Occipital lobe (tissue), 2 donors: Measurements from ENCODE around the gene SYK. TPM values are rescaled to one million over a fixed set of nuclear protein-coding genes. Genes with fewer than 3 reads are reported as not detected.
"Not testable (repeated sequence)": the region's sequence is repeated elsewhere in the genome, so short reads cannot be mapped to it uniquely, and the experiment has no call there.

Experiments
- DNase-seq: peaks from one replicate; lab custom pipeline; 2025; lab: John Stamatoyannopoulos, UW
- total RNA-seq: library from RNA; depleted of rRNA; stranded (reverse); fragments of >200 nt; gene quantifications from one replicate; pipeline ENCODE4 v1.2.3, GENCODE V29; 2014

Gene SYK
- total RNA-seq, 1 donor from 2014 or later = 1.9 TPM

DNA sequence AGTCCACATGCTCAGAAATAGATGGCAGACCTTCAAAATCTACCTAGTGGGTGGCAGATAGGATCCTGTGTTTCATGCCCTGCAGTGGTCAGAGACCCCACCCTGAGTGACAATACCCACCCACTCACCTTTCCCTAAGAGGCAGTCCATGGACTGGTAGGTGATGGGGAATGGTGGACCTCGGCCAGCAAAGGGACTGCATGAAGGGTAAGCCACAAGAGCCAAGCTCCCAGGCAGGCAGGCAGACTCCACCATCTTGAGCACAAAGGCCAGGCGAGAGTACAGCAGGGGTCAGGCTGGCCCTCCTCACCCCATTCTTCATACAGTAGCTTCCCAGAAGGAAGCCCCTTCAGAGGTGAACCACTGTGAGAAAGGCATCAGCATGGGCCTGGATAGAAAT lies 78.4 kb downstream of the SYK start:
- DNase-seq = no peak

- DNase-seq = no peak
Observed at GRCh38 chr9:90880669-90881068, 79.0 kb downstream of the SYK start.

DNA sequence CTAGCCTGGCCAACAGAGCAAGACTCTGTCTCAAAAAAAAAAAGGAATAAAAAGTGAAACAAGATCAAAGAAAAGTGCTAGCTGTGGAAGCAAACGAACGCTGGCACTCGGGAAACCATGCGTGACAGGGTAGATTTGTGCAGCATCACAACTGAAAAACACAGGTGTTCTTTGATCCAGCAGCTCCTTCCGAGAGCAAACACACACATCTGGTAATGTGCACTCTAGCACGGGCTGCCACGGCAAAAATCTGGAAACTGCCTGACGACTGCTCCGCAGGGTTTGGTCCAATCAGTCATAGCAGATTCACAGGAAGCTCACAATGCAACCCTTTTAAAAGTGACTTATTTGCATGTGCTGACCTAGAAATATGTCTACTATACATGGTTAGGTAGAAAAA lies 80.0 kb downstream of the SYK start:
- DNase-seq = no peak

GRCh38 chr9:90882991-90883600 lies 81.5 kb downstream of the SYK start:
- DNase-seq = no peak

DNA sequence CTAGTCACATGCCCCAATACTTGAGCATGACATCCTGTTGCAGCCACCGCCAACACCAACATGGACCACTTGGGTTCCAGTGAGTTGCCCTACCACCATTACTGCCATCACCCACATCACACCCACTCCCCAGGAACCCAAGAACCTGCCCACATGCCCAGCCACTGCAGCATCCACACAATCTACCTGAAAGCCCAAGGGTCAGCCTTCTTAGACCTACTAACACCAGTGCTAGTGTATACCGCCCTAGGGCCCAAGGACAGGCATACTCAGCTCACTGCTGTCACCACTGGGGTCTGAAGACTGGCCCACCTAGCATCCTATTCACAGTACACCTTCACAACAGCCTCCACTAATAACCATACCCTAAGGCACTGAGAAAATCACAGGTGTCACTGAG lies 82.0 kb downstream of the SYK start:
- no peak for DNase-seq

- no peak for DNase-seq
Observed at GRCh38 chr9:90884178-90884577, 82.6 kb downstream of the SYK start.

GRCh38 chr9:90886868-90887267 lies 85.2 kb downstream of the SYK start:
- not testable (repeated sequence) for DNase-seq

DNA sequence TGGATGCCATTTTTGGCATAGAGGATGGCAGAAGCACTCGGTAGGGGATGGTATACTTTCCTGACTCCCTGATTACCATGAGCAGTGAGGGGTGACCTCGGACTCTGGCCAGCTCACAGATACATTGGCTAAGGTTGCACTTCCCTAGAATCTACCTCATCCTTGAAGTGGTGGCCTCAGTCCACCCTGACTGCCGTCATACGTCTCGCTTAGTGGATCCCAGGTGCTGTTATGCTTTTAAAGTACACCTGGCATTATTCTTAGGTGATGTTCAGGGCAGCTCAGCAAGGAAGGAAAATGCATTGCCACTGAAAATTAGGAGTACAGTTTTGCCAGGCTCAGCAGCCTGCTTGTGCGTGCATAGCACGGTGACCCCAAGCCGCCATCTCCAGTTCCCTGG lies 87.3 kb downstream of the SYK start:
- DNase-seq = no peak

DNA sequence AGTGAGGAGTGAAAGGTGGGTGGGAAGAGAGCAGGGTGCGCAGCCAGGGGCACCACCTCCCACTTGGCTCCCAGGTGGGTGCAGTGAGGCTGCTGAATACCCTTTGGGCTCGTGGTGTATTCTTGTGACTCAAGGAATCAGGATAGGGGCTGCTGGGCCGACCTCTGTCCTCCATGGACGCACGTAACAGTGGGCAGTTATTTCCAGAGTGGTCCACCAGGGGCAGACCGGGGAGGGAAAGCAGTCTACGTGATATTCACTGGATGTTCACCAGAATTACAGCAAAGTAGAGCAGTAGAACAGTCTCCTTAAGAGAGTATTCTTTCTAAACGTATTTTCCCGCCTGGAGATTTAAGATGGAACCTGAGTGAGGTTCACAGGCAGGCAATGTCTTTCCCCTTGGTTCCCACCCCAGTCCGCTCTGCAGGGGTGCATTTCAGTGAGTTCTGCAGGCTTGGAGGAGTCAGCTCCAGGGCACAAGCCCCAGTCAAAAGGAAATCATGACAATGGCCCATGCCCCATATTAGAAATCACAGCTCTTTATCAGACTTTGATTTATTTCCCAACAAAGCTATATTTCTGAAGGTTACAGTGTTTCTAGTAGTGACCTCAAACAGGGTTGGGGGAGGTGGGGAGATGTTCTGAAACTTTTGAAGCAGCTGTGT lies 88.7 kb downstream of the SYK start:
- no peak for DNase-seq

GRCh38 chr9:90891308-90892040 lies 89.9 kb downstream of the SYK start:
- DNase-seq = no peak

DNA sequence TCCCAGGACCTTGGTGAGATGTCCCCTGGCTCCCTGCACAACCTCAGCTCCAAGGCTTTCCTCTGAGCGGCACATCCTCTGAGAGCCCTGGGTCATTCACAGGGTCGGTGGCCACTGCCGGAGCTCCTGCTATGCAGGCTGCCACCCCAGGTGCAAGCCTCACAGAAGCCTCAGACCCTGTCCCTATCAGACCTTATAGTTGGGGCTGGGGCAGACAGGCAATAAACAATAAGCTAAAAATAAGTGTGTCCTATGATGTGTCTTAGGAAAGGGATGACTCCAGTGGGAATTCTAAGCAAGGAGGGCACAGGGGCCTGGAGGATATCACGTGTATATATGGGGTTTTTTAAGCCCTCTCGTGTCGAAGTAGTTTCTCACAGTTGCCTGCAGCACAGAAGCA lies 91.3 kb downstream of the SYK start:
- DNase-seq = no peak

- DNase-seq = no peak
Observed at GRCh38 chr9:90893706-90894105, 92.1 kb downstream of the SYK start.

- no peak for DNase-seq
Observed at GRCh38 chr9:90894986-90895687, 93.5 kb downstream of the SYK start.

DNA sequence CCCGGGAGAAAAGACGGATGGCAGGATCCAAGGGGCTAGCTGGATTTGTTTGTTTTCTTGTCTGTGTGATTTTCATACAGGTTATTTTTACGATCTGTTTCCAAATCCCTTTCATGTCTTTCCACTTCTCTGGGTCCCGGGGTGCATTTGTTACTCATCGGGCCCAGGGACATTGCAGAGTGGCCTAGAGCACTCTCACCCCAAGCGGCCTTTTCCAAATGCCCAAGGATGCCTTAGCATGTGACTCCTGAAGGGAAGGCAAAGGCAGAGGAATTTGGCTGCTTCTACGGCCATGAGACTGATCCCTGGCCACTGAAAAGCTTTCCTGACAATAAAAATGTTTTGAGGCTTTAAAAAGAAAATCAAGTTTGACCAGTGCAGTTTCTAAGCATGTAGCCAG lies 94.2 kb downstream of the SYK start:
- no peak for DNase-seq

DNA sequence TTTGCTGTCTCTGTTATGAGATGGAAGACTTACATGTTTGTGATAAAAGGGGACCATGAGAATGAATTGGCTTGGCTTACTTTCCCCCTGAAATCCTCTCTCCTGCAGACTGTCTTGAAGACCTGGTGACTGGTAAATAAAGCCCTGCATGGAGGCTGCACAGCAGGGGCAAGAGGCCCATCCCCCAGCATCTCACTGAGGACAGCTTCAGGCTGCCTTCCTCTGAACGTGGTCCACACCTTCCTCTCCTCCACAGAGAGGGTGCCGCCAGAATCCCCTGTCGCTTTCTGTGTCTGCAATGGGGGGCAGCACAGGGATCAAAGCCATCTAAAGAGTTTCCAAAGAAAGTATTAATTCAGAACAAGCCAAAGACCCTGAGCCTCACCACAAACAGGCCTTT lies 94.6 kb downstream of the SYK start:
- no peak for DNase-seq

- DNase-seq = no peak
Observed at GRCh38 chr9:90898228-90898627, 96.6 kb downstream of the SYK start.

DNA sequence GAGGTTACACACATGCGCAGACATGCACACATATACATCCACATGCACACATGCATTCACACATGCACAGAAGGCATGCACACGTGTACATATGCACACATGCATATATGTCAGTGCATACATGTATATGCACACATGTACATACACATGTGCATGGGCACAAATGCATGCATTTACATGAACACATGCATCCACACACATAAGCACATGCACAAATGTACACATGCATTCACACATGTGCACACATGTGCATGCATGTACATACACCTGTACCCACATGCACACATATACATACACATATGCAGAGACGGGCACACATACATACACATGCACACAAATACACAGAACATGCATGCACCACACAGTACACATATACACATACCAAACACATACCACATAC lies 97.7 kb downstream of the SYK start:
- DNase-seq = no peak

- no peak for DNase-seq
Observed at GRCh38 chr9:90900130-90900529, 98.5 kb downstream of the SYK start.

- DNase-seq = no peak
Observed at GRCh38 chr9:90901933-90902332, 100.3 kb downstream of the SYK start.

GRCh38 chr9:90903766-90904424 lies 102.3 kb downstream of the SYK start:
- no peak for DNase-seq

- DNase-seq = no peak
Observed at GRCh38 chr9:90904706-90905478, 103.3 kb downstream of the SYK start.
